ENCODE measurements around the gene ACTL7B. TPM values are rescaled to one million over a fixed set of nuclear protein-coding genes. Genes with fewer than 3 reads are reported as not detected.

ACTL7B gene
- total RNA-seq, 1 donor from 2014 or later: not detected

DNA sequence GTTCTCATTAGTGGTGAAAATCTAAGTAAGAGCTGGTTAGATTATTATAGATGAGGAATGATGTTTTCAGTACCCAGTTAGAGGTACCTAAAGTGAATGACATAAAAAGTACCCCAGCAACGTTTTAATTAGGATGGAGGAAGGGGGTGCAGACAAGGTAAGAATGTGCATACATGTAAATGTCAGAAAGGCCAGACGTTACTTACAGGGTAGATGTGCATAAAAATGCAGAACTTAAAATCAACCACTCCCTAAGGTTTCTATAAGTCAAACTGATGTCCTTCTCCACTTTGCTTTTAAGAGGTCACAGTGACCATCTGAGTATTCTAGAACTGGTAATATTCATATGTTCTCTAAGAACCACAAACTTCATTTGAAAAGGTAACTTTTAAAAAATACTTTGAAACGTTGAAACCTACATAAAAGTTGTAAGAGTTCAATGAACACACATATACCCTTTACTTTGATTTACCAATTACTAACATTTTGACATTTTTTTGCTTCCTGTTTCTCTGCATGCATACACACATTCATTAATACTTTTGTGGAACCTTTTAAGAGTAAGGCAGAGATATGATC lies 25.0 kb upstream of the ACTL7B start:
- no peak for DNase-seq (ENCODE audit: extremely low spot score in 2 of 2)
- no peaks in the 10 kb centered on the region for H3K9me3 ChIP-seq
- intact Hi-C loops (cut with DNase I): no loop called here
- TF ChIP-seq POLR2A (IDR thresholded peaks at IDR 0.05) (no peak), POLR2AphosphoS5 (IDR thresholded peaks at IDR 0.05; ENCODE audit: insufficient read depth in 1 of 2, low read depth in 1 of 2) (no peak), CTCF (IDR thresholded peaks at IDR 0.05) (no peak)
- H3K36me3 ChIP-seq: peaks cover 0 to 61% of the 10 kb centered on the region in 2 donors
- no peaks in the 10 kb centered on the region for H3K27me3 ChIP-seq
- no peak overlapping the region for H3K27ac ChIP-seq
- no peaks in the 10 kb centered on the region for H3K4me1 ChIP-seq
- no peak overlapping the region for H3K4me3 ChIP-seq

DNA sequence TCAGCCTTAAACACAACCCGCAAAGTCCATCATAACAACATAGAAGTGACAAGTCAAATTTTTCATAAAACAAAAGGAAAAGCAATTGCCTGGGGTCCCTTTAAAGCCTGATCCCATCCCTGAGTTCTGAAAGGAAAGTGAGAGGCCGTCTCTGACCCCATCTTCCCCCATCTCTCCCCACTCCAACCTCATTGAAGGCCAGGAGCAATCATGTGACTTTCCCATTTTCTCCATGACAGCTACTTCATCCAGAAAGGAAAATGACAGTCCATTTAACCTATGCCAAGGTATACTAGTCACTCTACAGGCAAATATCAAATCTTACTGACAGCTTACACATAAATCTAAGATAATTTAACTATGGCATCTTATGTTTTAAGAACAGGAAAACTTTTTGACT lies 21.7 kb upstream of the ACTL7B start:
- intact Hi-C loops (cut with DNase I): no loop called here
- Histone ChIP-seq H3K36me3 (peaks cover 0 to 83% of the 10 kb centered on the region in 2 donors), H3K4me1 (no peaks in the 10 kb centered on the region), H3K9me3 (no peaks in the 10 kb centered on the region), H3K4me3 (no peak overlapping the region), H3K27me3 (no peaks in the 10 kb centered on the region), H3K27ac (no peak overlapping the region)
- no peak for DNase-seq (ENCODE audit: extremely low spot score in 2 of 2)
- no peak for TF ChIP-seq CTCF (IDR thresholded peaks at IDR 0.05)
- TF ChIP-seq POLR2A (IDR thresholded peaks at IDR 0.05): no peak
- no peak for TF ChIP-seq POLR2AphosphoS5 (IDR thresholded peaks at IDR 0.05; ENCODE audit: insufficient read depth in 1 of 2, low read depth in 1 of 2)

DNA sequence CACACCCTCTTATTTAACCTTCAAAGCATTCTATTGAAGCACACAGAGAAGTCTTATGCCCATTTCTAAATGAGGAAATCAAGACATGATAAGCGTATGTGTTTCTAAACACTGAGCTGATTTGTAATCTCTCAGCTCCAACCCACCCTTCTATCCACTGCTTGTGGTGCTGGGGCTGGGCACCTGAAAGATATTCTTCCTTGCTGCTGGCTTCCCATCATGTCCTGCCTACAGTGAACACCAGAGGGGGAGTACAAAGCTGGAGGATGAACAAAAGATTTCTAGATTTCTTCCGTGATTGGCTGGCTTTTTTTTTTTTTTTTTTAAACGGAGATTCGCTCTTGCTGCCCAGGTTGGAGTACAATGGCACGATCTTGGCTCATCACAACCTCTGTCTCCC lies 20.6 kb upstream of the ACTL7B start:
- H3K36me3 ChIP-seq: peaks cover 0 to 91% of the 10 kb centered on the region in 2 donors
- H3K27me3 ChIP-seq: no peaks in the 10 kb centered on the region
- TF ChIP-seq POLR2AphosphoS5 (IDR thresholded peaks at IDR 0.05; ENCODE audit: insufficient read depth in 1 of 2, low read depth in 1 of 2): no peak
- no peak overlapping the region for H3K4me3 ChIP-seq
- no peak for DNase-seq (ENCODE audit: extremely low spot score in 2 of 2)
- no peak overlapping the region for H3K27ac ChIP-seq
- H3K9me3 ChIP-seq: peaks cover 5% of the 10 kb centered on the region
- H3K4me1 ChIP-seq: no peaks in the 10 kb centered on the region
- intact Hi-C loops (cut with DNase I): no loop called here

DNA sequence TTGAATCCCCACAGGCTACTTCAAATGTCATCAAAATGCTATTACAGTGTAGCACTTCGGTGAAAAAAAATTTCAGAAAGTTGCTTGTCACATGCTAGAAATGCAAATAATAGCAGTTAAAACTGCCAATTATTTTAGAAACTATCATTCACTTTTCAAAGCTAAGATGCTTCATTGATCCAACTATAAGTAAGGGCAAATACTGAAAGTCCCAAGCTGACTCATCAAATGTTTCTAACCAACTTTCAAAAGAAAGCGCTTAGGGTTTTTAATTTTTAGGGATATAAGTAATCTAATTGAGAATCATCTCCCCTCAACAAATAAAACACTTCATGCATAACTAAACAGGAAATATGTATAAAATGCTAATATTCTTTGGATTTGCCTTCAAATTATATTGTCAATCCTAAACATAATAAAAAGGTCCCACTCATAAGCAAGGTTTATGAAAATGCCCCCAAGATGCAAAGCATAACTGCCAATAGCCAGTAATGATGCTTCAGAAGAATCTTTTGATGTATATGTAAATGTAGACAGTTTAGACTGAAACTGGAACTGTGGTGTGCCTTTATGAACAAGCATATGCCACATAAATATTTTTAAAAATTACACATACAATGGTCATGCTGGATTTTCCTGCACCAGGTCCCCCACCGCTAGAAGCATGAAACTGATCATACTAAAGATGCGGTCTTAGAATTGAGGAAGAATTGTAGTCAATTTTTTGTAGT lies 18.4 kb upstream of the ACTL7B start:
- no peak overlapping the region for H3K27ac ChIP-seq
- no peaks in the 10 kb centered on the region for H3K4me1 ChIP-seq
- intact Hi-C loops (cut with DNase I): no loop called here
- H3K27me3 ChIP-seq: no peaks in the 10 kb centered on the region
- TF ChIP-seq POLR2AphosphoS5 (IDR thresholded peaks at IDR 0.05; ENCODE audit: insufficient read depth in 1 of 2, low read depth in 1 of 2) (no peak), POLR2A (IDR thresholded peaks at IDR 0.05) (no peak), CTCF (IDR thresholded peaks at IDR 0.05) (no peak)
- DNase-seq (ENCODE audit: extremely low spot score in 2 of 2): no peak
- peaks cover 0 to 79% of the 10 kb centered on the region in 2 donors for H3K36me3 ChIP-seq
- peaks cover 5% of the 10 kb centered on the region for H3K9me3 ChIP-seq
- H3K4me3 ChIP-seq: no peak overlapping the region

GRCh38 chr9:108869092-108869725 lies 13.4 kb upstream of the ACTL7B start:
- TF ChIP-seq CTCF (IDR thresholded peaks at IDR 0.05) (no peak), POLR2A (IDR thresholded peaks at IDR 0.05) (no peak), POLR2AphosphoS5 (IDR thresholded peaks at IDR 0.05; ENCODE audit: insufficient read depth in 1 of 2, low read depth in 1 of 2) (no peak)
- no peak overlapping the region for H3K27ac ChIP-seq

More at GRCh38 chr9:108869092-108869725, 13.4 kb upstream of the ACTL7B start:
- Histone ChIP-seq H3K36me3 (peaks cover 0 to 43% of the 10 kb centered on the region in 2 donors), H3K4me1 (no peaks in the 10 kb centered on the region), H3K27me3 (no peaks in the 10 kb centered on the region), H3K4me3 (no peak overlapping the region), H3K9me3 (peaks cover 5% of the 10 kb centered on the region)
- intact Hi-C loops (cut with DNase I): no loop called here
- DNase-seq (ENCODE audit: extremely low spot score in 2 of 2): no peak
